GM11168 (cell line): ENCODE measurements around the gene PITRM1.
"Not testable (repeated sequence)": the region's sequence is repeated elsewhere in the genome, so short reads cannot be mapped to it uniquely, and the experiment has no call there.

Experiments
- in situ Hi-C: fragments of 300-500 bp; cut with MboI; formaldehyde crosslinking; loops from one replicate; pipeline ENCODE4 v1.12.0; 2022; ENCODE audit warnings: low sequenced_read_pairs; ENCODE audit not compliant: unreplicated experiment

PITRM1 gene

GRCh38 chr10:3106928-3107425, 65.6 kb downstream of the PITRM1 start:
- in situ Hi-C loops: no loop called here

GRCh38 chr10:3106328-3106727, 66.3 kb downstream of the PITRM1 start:
- in situ Hi-C loops: not testable (repeated sequence)

- in situ Hi-C loops: no loop called here
These were observed 66.7 kb downstream of the PITRM1 start for GRCh38 chr10:3105905-3106304.

DNA sequence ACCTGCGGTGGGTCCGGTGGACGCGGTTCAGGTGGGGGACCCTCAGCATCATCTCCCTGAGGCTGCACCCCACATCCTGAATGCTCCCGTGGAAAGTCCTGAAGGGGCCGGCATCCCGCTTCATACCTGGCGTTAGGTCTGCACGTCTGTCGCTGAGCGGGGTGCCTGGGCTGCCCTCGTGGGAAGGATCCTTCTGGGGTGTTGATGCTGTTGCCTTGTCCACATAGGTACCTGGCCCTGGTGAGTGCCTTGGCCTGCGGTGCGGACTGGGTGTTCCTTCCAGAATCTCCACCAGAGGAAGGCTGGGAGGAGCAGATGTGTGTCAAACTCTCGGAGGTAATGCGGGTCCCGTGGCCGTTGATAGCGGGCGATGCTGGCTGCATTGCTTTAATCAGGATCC, 67.4 kb downstream of the PITRM1 start:
- in situ Hi-C loops: no loop called here

DNA sequence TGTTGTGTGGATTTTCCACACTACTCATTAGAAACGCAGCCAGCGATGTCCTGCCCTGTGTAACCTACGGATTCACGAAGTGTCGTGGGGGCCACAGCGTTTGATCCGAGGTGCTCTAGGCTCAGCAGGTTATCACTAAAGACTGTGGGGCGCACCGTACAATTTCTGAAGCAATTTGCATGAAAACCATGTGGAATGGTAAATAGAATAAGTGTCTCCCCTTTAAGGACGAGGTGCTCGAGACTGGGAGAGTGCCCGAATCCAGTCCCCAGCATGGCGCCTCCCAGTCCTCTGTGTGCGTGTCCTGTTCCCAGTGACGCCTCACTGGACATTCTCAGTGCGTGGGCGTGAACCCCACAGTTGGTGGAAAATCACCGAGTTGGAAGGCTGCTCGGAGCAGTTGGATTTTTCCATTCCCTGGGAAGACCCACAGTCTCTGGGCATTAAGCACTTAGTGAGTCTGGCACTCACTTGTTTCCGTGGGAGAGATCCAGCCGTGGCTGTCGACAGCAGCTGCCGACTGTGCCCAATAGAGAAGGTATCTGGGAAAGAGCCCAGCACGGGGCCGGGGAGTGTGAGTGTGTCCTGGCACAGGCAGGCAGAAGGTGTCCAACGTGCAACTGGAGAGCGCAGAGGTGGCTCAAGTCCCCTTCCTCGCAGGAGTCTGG, 68.2 kb downstream of the PITRM1 start:
- in situ Hi-C loops: no loop called here

DNA sequence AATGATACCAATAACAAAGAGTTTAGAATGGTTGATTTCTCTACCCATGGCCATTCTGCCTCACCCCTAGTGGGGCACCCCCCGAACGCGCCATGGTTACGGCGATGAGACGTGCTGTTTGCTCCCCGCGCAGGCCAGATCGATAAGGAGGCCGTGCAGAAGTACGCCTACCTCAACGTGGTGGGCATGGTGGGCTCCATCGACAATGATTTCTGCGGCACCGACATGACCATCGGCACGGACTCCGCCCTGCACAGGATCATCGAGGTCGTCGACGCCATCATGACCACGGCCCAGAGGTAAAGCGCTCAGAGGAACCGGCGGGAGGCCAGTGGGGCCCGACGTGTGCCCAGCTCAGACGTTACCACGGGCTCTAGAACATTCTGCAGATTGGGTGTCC, 68.9 kb downstream of the PITRM1 start:
- in situ Hi-C loops: no loop called here

- in situ Hi-C loops: no loop called here
These were observed 69.7 kb downstream of the PITRM1 start for GRCh38 chr10:3102720-3103427.

DNA sequence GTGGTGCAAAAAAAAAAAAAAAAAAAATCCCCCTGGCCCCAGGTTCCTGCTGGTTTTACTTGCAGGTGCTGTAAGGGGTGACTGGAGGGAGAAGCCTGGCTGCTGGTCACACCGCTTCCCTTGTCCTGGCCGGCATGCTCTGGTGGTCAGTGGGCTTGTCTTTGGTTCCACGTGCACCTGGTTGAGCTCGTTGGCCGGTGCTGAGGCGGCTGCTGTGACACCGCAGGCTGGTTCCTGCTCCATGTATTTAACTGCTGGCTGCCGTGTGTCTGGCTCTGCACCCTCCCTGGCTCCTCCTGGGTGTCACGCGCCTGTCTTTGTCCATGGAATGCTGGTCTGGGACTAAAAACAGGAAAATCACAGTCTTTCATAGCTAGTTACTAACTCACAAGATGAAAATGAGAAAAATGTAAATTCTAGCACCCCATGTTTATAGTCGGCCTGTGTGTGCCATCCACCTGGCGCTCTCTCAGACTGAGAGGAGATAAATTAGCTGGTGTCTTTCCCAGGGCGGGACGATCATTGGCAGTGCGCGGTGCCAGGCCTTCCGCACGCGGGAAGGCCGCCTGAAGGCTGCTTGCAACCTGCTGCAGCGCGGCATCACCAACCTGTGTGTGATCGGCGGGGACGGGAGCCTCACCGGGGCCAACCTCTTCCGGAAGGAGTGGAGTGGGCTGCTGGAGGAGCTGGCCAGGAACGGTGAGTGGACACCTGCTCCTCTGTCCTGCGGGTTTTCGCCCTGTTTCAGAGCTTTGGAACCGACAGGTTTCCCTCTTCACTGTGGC, 71.5 kb downstream of the PITRM1 start:
- in situ Hi-C loops: no loop called here

DNA sequence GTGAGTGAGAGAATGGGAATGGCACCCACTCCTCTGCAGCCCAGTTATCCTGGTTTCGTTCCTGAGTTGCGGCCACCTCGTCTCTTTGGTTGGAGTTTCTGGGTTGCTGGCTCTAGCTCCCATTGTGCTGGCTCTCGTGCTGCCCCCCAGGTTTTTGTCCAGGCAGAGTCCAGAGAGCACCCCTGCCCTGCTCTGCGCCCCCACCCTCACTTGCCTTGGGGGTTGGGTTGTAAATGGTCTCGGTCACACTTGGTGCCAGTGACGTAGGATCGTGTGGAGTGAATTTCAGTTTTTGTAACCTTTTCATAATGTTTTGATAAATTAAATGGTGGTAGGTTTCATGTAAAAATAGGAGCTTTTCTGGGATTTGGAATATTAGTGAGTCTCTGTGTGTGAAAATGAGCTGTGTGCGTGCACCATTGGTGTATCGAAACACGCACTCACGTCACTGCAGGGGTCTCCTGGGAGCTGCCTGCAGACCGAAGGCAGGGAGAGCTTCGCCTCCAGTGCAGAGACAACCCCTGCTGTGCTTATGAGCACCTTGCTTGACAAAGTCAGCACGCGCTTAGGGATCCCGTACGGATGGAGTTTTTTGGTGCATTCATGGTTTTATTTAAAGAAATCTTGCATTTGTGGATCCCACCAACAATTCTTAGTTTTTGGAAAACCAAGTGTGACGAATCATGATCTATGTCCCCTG, 72.3 kb downstream of the PITRM1 start:
- in situ Hi-C loops: no loop called here

DNA sequence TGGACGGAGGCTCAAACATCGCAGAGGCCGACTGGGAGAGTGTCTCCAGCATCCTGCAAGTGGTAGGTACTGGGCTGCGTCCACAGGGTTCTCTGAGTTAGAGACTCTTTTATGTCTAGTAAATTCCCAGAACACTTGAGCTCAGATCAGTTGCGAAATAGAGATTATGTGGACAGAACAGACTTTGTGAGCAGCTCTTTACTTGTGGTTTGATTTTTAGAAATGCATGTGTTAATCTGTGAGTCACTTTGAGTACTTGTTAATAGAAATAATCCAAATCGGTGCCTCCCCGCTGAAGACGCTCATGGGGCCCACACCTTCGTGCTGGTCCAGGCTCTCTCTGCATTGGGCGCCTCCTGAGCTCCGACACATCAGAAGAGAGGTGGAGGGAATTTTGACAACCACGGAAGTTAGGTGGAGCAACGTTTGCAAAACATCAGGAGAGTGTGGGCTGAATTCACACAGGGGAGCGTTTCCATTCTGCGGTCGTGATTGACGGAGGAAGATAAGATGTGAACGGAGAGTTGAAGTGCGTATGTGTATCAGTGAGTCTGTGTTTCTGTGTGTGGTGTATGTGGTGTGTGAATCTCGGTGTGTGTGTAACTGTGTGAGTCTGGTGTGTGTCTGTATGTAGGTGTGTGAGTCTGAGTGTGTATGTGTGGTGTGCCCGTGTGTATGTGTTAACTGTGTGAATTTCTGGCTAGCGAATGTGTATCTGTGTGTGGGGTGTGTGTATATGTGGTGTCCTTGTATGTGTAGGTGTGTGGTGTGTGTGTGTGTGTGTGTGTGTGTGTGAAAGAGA, 73.1 kb downstream of the PITRM1 start:
- in situ Hi-C loops: no loop called here

- in situ Hi-C loops: no loop called here
These were observed 73.9 kb downstream of the PITRM1 start for GRCh38 chr10:3098689-3099088.

DNA sequence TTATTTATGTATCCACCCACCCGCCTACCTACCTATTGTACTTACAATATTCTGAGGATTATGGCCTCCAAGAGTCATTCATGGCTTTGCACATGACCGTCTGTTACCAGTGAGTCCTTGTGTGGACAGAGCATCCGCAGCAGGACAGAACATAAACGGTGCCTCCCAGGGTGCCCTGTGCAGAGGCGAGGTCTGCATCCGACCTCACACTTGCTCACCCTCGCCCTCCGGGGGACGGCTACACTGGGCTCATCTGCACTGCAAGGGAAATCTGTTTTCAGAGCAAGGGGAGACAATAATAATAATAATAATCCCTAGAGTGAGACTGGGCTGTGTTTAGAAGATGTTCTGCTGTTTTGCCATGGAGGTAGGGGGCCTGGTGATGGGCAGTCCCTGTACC, 75.4 kb downstream of the PITRM1 start:
- in situ Hi-C loops: no loop called here

- in situ Hi-C loops: no loop called here
These were observed 76.4 kb downstream of the PITRM1 start for GRCh38 chr10:3096149-3096548.

GRCh38 chr10:3095373-3096139, 77.0 kb downstream of the PITRM1 start:
- in situ Hi-C loops: no loop called here

- in situ Hi-C loops: no loop called here
These were observed 78.0 kb downstream of the PITRM1 start for GRCh38 chr10:3094609-3095036.

- in situ Hi-C loops: no loop called here
These were observed 78.6 kb downstream of the PITRM1 start for GRCh38 chr10:3093996-3094395.

DNA sequence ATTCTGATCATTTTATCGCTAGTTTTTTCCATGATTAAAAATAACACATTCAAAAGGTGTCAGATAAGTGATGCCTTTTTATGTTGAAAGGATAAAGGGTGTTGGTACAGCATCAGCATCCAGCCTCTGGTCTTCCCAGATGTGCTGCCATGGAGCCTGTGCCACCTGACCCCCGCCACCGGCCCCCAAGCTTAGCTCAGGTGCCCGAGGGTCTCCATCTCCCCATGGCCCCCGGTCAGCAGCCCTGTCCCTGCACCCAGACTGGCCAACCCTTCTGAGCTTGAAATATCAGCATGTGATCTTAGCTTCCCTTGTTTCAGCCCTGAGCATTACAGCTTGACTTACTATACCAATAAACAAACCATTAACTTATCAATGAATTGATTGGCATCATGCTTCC, 80.7 kb downstream of the PITRM1 start:
- in situ Hi-C loops: no loop called here

- in situ Hi-C loops: no loop called here
These were observed 81.4 kb downstream of the PITRM1 start for GRCh38 chr10:3090914-3091787.
